Stimulated activated CD8-positive, alpha-beta memory T cell treated with anti-CD3 and anti-CD28 coated beads, Interleukin-12 subunit alpha, Interleukin-12 subunit beta, amount 100 ng/mL, for 4 hours (primary cell): ENCODE data around the gene BOD1L1.

Experiments used
- DNase-seq: peaks from one replicate; pipeline ENCODE4 v3.0.0-alpha.2; 2020; ENCODE audit warnings: low read depth

The BOD1L1 gene

DNA sequence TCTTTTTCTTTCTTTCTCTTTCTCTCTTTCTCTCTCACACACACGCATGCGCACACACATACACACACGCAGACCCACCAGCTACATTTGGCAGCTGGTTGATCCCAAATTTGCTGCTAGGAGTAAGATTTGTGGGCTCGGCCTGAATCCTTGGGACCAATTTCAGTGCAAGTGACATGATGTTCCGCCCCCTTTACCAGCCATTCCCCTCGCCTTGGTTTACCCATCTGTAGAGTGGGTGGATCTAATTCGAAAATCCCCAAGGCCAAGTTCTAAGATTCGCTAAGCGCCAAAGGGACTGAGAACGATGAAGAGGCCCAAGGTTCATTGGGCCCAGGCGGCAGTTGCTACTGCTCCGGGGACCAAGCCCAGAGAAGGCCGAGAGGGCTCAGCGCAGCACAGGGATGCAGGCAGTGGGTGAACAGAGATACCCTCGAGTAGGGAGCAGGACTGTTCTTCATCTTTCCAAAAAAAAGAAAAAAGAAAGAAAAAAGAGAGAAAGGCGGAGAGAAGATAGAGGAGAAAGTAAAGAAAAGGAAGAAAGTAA, 89.0 kb downstream of the BOD1L1 start:
- no peak for DNase-seq

DNA sequence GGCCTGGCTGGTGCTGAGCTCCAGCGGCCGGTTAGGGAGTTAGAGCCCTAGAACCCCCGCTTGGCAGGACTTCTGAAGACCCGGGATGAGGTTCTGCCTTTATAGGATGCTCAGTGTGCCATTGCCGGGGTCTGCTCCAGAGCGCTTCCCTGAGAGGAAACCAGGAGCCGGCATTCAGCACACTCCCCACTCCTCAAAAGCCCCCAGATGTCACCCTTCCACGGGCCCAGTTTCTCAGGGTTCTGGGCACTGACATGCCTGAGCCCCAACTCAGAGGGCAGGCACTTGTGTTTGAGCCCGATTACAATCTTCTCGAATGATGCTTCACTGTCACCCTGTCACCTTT, 89.7 kb downstream of the BOD1L1 start:
- no peak for DNase-seq

DNA sequence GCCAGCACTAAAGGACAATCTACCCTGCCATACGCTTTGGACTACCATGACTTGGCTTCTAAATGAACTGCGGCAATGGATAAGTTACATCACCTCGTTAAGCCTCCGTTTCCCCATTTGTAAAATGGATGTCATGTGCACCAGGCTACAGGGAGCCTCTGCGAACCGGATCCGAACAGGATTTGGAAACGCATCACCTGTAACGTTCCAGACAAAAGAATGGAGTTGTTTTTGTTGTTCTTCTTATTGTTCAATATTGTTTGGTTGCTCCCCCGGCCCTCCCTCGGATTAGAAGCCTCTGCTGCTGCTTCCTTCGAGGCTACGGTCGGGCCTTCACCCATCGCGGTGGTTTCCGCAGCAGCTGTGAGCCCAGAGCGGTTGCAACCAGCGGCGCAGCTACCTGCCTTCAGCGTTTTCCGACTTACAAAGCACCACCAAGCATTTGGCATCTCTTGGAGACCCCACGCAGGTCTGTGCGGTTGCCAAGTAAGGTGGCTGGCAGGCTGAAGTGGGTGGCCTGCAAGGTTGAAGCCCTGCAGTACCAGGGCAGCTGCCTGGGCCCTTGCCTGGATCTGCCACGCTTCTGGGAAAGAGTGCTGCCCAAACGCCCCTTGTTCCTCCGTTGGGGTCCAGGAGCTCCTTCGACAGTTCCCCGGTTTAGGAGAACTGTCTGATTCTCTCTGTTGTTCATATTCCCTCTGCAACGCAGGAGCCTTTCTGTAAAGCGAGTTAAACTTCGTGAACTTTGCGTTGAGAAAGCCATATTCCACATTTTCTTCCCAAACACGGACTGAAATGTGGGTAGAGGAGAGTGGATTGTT, 90.3 kb downstream of the BOD1L1 start:
- no peak for DNase-seq

DNA sequence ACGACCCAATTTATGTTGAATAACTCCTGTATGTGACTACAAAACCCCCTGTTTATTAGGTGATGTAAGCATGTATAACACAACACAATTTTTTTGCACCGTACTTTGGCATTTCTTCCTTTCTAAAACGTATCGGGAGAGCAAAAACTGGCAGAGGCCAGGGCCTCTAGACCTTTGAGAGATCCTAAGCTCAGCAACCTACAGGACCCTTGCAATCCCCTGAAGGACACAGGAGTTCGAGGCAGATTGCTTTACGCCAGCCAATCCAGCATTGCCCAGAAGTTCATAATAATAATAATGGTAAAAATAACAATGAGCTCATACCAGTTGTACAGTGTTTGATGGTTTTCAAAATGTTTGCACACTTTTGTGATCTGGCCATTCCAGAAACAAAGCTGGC, 90.9 kb downstream of the BOD1L1 start:
- no peak for DNase-seq

DNA sequence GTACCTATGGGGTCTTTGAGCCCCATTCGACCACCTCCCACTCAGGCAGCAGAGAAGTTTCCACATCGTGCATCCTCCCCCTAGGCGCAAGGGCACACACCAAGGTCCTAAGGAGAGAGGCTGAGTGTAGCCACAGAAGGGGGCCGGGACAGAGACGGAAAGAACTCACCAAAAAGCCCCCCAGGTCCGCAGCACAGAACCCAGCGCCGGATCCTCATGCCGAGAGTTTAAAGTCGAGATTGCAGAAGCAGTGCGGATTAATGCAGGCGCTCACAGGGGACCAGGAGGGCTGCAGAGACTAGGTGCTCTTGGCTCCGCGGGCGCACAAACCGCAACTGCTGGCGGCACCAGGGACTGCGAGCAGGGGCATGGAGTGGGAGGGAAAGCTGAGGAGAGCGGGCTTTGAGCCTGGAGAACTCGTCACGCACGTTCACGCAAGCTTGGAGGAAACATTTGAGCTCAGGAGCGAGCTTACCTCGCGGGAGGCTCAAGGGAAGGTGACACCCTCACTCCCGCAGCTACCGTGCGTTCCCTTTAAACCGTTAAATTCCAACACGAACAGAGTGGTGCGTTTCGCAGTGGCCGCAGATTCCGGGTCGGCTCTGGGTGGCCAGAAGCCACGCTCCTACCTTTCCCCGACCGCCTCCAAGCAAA, 91.7 kb downstream of the BOD1L1 start:
- no peak for DNase-seq

DNA sequence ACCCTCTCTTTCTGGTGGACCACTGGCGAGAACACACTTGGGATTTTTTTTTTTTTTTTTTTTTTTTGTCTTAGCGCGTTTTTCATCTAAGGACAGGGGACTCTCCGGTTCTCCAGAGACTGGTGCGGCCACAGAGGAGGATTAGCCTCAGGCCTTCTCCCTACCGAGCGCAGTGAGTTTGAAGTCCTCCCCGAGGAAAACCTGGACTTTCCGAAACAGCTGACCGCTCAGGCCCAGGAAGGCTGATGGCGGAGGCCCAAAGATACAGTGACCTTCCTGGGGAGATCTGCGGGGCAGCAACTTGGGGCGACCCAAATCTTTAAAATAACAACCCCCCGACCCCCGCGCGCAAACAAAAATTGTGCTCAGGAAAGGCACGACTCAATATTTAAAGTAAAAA, 92.4 kb downstream of the BOD1L1 start:
- no peak for DNase-seq

DNA sequence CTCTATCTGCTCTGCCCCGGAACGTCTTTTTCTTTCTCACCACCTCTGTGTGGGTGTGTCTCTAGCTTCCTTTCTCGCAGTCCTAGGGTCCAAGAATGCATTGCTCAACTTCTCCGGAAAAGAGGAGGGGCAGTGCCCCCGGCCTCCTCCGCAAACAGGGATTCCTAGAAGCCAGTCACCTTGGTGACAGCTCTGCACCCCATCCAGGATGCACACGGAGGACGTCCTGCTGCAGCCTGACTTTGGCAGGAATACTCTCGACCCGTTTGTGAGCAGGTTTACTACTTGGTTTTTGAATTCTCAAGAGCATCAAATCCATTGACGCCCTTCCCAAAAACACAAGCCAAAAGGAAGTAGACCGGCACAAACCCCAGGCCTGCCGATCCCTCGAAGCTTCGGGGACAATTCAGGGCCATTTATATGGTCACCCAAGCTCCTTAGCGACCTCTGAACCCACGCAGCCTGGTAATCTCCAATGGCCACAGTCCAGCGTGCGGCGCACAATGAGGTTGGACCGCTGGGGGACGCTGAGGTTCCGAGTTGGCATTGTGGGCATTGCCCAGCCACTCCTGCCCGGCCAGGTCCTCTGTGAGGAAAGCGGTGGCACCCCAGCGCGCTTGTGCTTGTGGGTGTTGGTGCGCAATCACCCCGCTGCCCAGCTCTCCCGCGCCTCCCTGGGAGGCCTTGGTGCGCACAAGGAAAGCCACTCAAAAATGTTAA, 93.0 kb downstream of the BOD1L1 start:
- no peak for DNase-seq

DNA sequence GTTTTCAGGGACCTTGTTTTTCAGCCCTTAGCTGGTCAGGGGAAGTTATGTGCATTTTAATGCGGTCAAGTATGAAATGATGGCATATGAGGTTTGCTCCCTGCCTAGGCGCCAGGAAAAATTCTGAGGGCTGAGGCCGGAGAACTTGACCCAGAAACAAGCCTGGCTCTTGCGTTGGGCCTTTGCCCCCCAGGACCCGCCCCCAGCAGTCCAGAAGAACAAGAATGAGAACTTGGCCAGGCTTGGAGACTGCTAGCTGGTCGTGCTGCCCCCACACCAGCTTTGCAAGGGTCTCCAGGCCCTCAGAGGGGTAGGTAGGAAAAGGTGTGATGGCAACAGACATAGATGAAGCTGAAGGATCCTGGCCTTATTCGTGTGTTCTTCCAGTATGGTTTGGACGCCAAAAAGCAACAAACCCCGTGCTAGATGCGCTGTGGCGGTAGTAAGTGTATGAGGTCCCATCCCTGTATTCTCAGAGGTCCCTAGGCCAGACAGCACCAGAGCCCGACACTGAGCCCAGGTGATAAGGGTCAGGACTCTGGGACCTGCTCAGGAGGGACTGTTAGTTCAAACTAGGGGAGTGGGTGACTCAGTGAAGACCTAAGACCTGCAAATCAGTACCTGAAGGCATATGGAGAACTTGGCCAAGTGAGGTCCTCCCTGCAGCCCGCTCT, 93.7 kb downstream of the BOD1L1 start:
- DNase-seq: no peak

DNA sequence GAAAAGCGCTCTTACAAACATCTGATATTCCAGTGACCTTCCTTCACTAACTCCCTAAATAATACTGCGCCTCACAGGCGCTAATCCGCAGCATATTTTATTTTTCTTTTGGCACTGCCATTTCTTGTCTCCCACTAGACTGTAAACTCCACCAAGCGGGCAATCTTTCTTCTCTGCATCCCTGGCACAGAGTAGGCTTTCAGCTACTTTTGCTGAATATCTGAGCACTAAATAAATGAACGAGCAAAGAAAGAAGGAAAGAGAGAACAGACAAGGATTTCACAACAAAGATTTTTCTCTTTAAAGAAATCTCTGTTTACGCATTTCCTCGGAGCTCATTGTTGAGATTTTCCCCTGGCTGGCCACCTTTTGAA, 95.9 kb downstream of the BOD1L1 start:
- DNase-seq: no peak

DNA sequence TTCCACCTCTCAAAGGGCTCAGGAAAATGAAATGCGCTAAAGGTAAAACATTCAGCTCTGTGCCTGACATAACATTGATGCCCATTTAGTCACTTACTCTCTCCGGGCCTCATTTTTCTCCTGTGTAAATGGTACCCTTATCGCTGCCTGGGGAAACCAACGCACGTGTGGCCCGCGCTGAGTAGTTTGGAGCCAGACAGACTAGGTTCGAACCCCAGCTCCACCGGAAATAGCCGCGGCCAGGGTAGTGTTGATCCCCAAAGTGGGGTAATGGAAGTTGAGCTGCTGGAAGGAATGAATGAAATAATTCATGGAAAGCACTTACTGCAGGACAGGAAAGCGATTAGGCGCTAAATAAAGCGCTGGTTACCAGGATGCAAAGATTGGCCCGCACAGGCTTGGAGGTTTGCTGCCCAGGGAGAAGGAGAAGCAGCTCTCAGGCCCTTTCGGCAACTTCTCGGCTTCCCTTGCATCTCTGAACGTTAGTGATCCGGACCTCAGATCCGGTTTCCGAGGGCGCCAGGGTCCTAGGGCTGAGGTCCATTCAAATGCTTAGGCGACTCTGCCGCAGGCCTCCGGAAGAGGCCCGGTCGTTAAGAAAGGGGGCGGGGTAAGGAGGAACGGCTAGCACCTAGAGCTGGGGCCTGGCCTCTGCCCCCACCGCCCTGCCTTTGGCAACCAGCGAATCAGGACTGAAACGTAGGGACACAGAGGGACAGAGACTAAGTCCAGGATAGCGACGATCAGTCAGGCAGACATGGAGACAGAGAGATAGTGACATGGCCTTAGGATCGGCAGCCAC, 96.5 kb downstream of the BOD1L1 start:
- DNase-seq: no peak

DNA sequence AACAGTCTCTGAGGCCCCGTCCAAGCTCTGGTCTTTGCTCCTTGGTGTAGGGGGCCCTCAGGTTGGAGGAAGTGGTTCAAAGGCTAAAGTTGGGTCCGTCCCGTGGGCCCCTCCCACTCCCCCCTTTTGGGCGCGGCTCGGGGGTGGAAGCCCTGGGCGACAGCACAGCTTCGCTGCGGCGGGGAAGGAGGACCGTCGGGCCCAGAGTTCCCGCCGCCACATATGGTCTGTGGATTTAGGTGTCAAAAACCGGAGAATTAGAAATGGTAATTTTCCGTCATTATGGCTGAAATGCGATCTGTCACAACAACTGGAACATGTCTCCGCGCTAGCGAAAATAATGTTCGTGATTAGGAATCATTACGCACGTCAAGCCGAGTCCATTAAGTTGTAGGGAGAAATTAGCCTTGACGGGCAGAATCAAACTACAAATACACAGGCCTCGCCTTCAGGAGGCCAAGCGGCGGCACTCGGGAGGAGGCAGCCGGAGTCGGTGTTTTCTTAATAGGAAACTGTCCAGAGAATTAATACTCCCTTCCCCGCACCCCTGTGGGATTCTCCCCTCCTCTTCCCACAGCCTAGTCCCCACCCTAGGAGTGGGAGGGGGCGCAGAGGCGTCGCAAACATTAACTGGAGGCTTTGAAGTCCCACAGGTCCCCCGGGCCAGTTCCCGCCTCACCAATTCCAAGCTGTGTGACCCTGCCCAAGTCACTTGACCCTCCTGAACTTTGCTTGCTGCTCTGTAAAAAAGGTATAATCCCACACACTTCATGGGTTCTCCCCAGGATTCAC, 98.2 kb downstream of the BOD1L1 start:
- DNase-seq: no peak

DNA sequence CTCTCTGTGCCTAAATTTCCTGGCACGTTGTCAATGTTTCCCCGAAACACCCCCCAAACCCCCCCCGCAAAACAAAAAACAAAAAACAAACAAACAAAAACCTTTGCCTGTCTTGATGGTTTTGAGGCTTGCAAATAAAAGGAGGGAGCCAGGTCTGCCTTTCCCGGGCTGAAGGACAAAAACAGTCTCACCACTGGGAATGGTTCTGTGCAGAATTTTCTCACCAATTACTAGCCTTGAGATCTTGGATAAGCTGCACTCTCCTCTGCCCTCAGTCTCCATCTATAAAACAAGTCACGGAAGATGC, 98.8 kb downstream of the BOD1L1 start:
- no peak for DNase-seq

DNA sequence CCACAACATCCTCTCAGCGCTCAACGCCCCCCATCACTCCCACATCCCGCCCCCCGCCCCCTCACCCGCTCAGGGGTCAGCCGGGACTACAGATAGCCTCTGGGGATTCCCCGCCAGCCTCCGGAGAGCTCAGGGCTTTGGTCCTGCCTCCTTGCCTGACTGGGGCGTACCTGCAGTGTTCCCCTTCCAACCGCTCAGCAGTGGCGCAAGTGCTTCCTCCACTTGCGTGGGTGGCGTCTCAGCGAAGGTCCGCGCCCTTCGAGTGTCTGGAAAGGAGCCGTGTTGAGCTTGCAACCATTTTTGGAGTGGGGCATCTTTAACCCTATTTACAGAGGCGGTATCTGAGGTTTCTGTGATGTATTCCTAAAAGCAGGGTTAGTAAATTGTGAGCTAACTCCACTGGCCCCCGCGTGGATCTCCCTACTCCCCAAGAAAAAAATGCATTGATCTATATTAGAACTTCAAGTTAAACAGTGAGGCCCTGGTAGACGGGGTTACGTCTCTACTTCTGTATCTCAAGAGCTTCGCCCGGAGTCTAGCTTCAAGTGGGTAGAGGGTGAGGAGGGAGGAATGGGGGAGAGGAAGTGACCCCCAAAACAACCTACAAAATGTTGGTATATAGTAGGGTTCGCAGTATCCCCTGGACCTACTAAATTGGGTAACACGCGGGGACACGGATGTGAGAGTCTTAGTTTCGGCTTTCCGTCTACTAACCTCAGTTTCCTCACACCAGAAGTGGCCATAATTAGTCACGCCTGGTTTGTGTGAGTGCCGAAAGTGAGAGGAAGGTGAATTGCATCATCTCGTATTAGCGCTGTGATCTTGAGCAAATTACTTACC, 99.3 kb downstream of the BOD1L1 start:
- DNase-seq: no peak

DNA sequence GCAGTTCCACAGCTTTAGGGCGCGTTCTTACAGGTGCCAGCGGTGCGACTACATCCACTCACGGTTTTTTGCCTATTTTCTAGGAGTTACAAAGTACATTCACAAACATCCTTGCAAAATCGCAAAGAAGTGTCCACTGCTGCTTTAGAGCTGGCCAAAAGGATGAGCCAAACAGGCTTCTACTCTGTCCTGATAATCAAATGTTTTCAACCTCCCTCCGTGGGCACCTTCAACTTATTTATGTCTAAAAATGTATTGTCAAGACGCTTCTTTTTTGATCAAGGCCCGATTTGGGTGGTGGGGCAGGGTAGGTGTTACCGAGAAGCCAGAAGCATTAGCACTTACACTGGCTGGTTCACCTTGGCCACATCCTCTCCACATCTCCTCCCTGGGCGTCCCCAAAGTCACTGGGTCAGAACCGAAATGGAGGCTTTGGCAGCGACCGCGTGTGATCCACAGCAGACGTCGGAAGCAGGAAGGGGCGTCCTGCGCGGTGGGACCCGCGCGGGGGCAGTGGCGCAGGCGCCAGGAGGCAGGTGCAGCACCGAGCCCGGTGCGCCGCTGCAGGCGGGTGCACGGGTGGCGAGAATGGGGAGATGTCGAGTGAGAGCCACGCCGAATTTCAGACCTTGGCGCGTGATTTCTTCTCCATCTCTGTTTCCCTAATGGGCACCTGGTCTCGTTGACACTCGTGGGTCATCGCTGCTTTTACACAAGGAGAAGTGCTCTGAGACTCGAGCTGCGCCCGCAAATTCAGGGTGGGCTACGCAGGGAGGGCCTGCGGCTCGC, 100.1 kb downstream of the BOD1L1 start:
- DNase-seq: no peak

DNA sequence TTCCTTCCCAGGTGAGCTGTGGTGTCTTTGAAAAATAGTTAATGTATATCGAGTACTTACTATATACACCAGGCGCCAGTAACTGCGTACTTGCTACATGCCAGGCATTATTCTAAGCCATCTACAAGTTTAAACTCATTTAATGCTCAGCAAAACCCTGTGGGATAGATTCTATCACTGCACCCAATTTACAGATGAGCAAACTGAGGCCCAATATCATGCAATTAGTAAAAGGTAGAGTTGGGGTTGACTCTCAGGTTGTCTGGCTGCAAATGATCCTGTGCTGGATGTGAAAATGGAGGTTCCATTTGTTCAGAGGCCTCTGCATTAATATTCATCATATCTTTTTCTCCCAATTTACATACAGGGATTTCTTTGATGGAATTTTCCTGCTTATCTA, 100.9 kb downstream of the BOD1L1 start:
- DNase-seq: no peak

DNA sequence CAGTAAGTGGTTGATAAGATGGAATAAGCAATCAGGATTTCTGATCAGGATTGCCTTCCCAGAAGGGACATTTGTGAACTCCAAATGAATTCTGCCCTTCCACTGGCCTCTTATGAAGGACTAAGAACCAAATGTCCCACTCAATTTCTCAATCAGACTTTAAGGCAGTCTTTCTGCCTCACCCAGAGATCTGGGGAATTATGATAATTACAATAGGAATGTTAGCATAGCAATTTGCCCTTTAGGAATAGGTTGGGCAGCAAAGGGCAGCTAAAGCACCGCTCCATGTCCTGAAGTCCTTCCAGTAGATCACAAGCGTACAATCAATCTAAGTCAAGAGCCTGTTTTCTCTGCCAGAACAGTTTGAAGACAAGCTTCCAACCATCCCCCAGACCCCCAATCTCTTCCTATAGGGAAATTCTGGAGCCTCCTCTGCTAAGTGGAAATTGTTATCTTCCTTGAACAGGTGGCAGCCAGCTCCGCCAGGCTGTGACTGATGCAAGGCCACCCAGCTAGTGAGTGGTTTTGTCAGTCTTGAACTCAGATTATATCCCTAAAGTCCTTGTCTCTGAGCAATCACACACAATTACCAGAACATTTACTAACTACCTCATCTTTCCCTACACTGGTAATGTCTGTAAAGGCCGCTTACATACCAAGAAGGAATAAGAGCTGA, 101.8 kb downstream of the BOD1L1 start:
- no peak for DNase-seq

DNA sequence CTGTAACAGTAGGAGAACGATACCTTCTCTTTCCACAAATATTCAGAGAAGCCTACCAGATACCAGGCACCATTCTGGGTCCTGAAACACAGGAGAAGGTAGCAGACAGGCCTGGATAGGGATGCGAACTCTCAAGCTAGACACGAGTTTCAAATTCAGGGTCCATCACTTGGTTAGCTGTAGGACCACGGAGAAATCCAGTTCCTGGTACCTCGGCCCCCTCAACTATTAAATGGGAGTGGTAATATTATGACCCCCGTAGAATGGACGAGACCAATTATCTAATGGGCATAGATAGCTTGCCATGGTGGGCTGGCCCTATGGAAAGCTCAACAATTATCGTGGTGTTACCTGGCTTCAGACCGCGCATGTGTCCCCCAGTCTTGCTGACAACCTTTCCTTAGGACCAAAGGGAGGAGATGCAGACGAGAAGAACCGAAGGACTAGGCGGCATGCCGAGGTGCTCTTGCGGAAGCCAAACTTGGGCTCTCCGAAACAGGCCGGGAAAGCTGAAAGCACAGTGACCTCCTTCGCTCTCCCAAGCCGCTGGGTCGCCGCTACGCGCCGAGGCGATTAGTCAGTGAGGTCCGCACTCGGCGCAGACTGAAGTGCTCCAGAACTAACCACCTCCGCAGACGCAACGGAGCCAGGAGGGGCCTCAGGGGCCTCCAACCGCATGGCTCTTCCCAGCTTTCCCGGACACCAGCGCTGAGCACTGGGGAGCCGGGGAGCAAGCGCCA, 102.9 kb downstream of the BOD1L1 start:
- DNase-seq: no peak
